A673 (cell line): ENCODE measurements around the gene MTFR1L. TPM values are rescaled to one million over a fixed set of nuclear protein-coding genes. Genes with fewer than 3 reads are reported as not detected.

ENCODE experiments used
- BruUV-seq: library from RNA; stranded (reverse); fragments of 400-500 nt; replicated peaks from 2 replicates; lab custom pipeline; 2021; lab: Mats Ljungman, UMichigan
- CTCF ChIA-PET: fragments of 300-600 bp; sonication (Branson Sonifier 250); formaldehyde crosslinking; loops from one replicate; lab custom pipeline; 2022; ENCODE audit warnings: antibody characterized with exemption; lab: Charles Lee
- POLR2A ChIA-PET: fragments of 300-600 bp; sonication (Branson Sonifier 250); formaldehyde crosslinking; loops from one replicate; lab custom pipeline; 2022; ENCODE audit warnings: antibody characterized with exemption; ENCODE audit not compliant: low non-redundant PET; lab: Charles Lee
- DNase-seq: peaks from one replicate; pipeline ENCODE4 v3.0.0-alpha.2; 2015; ENCODE audit warnings: low spot score
- H3K27ac ChIP-seq: fragments of 200-600 bp; sonication (generic); 2 replicates; pipeline ENCODE4 v1.5.1; 2016; ENCODE audit warnings: mixed run types, low read depth, mild to moderate bottlenecking, mixed read lengths, antibody characterized with exemption, low read length; ENCODE audit not compliant: poor library complexity, severe bottlenecking
- H3K27me3 ChIP-seq: fragments of 200-600 bp; sonication (generic); replicated peaks from 2 replicates; pipeline ENCODE4 v1.6.1; 2017; ENCODE audit warnings: mixed run types, low read depth, mild to moderate bottlenecking, mixed read lengths, antibody characterized with exemption, low read length; ENCODE audit not compliant: insufficient read depth, poor library complexity
- H3K36me3 ChIP-seq: fragments of 200-600 bp; sonication (generic); 2 replicates; pipeline ENCODE4 v1.6.1; 2016; ENCODE audit warnings: mixed run types, mild to moderate bottlenecking, mixed read lengths, antibody characterized with exemption, low read length; ENCODE audit not compliant: insufficient read depth, poor library complexity, severe bottlenecking
- H3K4me1 ChIP-seq: fragments of 200-600 bp; sonication (generic); 2 replicates; pipeline ENCODE4 v1.6.1; 2017; ENCODE audit warnings: mixed run types, mild to moderate bottlenecking, mixed read lengths, antibody characterized with exemption, low read length; ENCODE audit not compliant: insufficient read depth, poor library complexity, severe bottlenecking
- H3K4me3 ChIP-seq: fragments of 200-600 bp; sonication (generic); 2 replicates; pipeline ENCODE4 v1.5.1; 2016; ENCODE audit warnings: low read depth, mixed run types, mild to moderate bottlenecking, mixed read lengths, low read length; ENCODE audit not compliant: poor library complexity, severe bottlenecking
- H3K9me3 ChIP-seq: fragments of 200-600 bp; sonication (generic); 2 replicates; pipeline ENCODE4 v1.6.1; 2016; ENCODE audit warnings: mixed run types, low read depth, mild to moderate bottlenecking, mixed read lengths, antibody characterized with exemption, low read length; ENCODE audit not compliant: poor library complexity, severe bottlenecking
- CTCF ChIP-seq: fragments of 300-800, 200-600 bp; sonication (generic); conservative IDR thresholded peaks from 2 replicates; pipeline ENCODE4 v1.5.1; 2017; ENCODE audit warnings: low read depth, mild to moderate bottlenecking, antibody characterized with exemption, low read length, moderate library complexity, mixed read lengths
- EZH2 ChIP-seq: fragments of 200-600 bp; sonication (generic); IDR thresholded peaks from 2 replicates; pipeline ENCODE4 v1.6.1; 2017; ENCODE audit warnings: borderline replicate concordance, low read depth, mild to moderate bottlenecking, mixed read lengths, antibody characterized with exemption, low read length; ENCODE audit not compliant: poor library complexity, severe bottlenecking
- intact Hi-C: fragments of 100-400 bp; cut with micrococcal nuclease; formaldehyde crosslinking; loops from one replicate; pipeline ENCODE4 v1.10.0; 2022; ENCODE audit not compliant: unreplicated experiment
- total RNA-seq: library from RNA; stranded (reverse); gene quantifications from 2 replicates; pipeline ENCODE4 v1.2.3, GENCODE V29; 2021

Gene MTFR1L
- total RNA-seq, 1 experiment from 2014 or later, result 45.0 TPM

- CTCF ChIA-PET, result no interaction called here
Observed at GRCh38 chr1:25779894-25780293, 39.9 kb upstream of the MTFR1L start.

GRCh38 chr1:25780318-25781129 lies 39.2 kb upstream of the MTFR1L start:
- Histone ChIP-seq H3K4me3 (no peak overlapping the region), H3K4me1 (peaks cover 4% of the 10 kb centered on the region), H3K36me3 (no peaks in the 10 kb centered on the region), H3K27me3 (no peaks in the 10 kb centered on the region), H3K9me3 (no peaks in the 10 kb centered on the region), H3K27ac (no peak overlapping the region)
- TF ChIP-seq EZH2, result no peak
- TF ChIP-seq CTCF, result no peak
- ChIA-PET POLR2A (no interaction called here), CTCF (no interaction called here)
- no peak for DNase-seq
- intact Hi-C loops, result no loop called here
- no TSS peak for BruUV-seq

More at GRCh38 chr1:25779894-25780293, 39.9 kb upstream of the MTFR1L start:
- no peaks in the 10 kb centered on the region for H3K27me3 ChIP-seq
- no peaks in the 10 kb centered on the region for H3K9me3 ChIP-seq
- intact Hi-C loops, result no loop called here
- no peak overlapping the region for H3K4me3 ChIP-seq
- TF ChIP-seq CTCF (no peak), EZH2 (no peak)
- H3K36me3 ChIP-seq, result no peaks in the 10 kb centered on the region
- H3K27ac ChIP-seq, result no peak overlapping the region
- H3K4me1 ChIP-seq, result peaks cover 8% of the 10 kb centered on the region
- POLR2A ChIA-PET, result no interaction called here
- BruUV-seq, result no TSS peak
- DNase-seq, result no peak

- H3K27ac ChIP-seq, result no peak overlapping the region
- DNase-seq, result no peak
- no peaks in the 10 kb centered on the region for H3K9me3 ChIP-seq
- H3K4me3 ChIP-seq, result no peak overlapping the region
- CTCF ChIA-PET, result no interaction called here
- H3K4me1 ChIP-seq, result peaks cover 4% of the 10 kb centered on the region
- H3K36me3 ChIP-seq, result no peaks in the 10 kb centered on the region
- no TSS peak for BruUV-seq
- no peak for TF ChIP-seq CTCF
- no peak for TF ChIP-seq EZH2
- POLR2A ChIA-PET, result no interaction called here
- intact Hi-C loops, result no loop called here
- no peaks in the 10 kb centered on the region for H3K27me3 ChIP-seq
Observed at GRCh38 chr1:25781130-25781433, 38.7 kb upstream of the MTFR1L start.
